Suppressor macrophage treated with lipopolysaccharide for 1 hour (primary cell): Measurements from ENCODE around the gene MED12L.
A peak's percentile ranks its signal among the peaks of the same experiment; 100 is the strongest.
"Not testable (repeated sequence)": the region's sequence is repeated elsewhere in the genome, so short reads cannot be mapped to it uniquely, and the experiment has no call there.

ENCODE experiments used
- DNase-seq, 3 donors: peaks; one replicate each; pipeline ENCODE4 v3.0.0-alpha.2; 2020 to 2022

Gene MED12L

DNA sequence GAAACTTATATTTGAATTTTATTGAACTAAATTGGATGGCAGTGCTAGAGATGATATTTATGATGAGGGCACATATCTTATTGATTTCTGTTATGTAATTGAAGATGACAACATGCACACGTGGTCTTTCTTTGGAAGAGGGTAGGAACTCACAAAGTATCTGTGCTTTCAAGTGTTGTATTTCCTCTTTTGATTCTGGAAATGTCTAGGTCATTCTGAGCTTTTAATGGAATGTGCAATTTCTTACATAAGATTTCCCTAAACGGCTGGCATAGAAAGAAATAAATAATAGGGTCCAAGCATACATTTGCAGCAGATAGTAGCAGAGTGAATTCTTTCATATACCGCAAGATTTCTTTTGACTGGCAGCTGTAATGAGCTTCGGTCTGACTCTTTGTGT lies 127.7 kb downstream of the MED12L start:
- DNase-seq: peak in 1 of 3 donors; percentile 32

DNA sequence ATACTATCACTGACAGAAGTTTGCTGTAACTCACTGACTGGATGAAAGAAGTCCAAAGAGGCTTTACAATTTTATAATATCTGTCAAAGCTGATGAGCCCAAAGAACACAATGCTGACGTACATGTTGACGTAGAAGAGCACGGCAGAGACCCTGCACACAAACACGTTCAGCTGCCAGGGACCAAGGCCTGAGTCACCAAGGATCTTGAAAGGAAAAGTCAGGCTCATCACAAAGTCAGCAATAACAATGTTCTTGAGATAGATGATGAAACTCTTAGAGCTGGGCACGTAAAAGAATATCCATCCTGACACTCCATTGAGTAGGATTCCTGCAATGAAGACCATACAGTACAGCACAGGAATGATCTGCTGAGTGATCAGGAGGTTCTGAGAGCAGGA lies 128.4 kb downstream of the MED12L start:
- no peak for DNase-seq

DNA sequence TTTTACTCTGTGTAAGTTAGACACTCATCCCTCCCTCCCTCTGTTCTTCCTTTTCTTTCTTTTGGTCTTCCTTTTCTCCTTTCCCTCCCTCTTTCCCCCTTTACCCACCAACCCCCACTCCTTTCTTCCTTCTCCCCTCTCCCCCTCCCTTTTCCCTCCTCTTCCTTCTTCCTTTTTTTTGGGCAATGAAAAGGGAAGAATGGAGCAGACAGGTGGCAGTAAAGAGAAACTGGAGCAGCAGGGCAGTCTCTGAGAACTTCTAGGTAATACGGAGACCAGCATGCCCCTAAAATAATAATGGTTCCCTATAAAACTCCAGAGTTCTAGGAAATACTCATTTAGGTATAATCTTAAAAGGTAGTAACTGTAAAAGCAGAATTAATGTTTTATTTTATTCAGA lies 129.0 kb downstream of the MED12L start:
- DNase-seq: no peak

DNA sequence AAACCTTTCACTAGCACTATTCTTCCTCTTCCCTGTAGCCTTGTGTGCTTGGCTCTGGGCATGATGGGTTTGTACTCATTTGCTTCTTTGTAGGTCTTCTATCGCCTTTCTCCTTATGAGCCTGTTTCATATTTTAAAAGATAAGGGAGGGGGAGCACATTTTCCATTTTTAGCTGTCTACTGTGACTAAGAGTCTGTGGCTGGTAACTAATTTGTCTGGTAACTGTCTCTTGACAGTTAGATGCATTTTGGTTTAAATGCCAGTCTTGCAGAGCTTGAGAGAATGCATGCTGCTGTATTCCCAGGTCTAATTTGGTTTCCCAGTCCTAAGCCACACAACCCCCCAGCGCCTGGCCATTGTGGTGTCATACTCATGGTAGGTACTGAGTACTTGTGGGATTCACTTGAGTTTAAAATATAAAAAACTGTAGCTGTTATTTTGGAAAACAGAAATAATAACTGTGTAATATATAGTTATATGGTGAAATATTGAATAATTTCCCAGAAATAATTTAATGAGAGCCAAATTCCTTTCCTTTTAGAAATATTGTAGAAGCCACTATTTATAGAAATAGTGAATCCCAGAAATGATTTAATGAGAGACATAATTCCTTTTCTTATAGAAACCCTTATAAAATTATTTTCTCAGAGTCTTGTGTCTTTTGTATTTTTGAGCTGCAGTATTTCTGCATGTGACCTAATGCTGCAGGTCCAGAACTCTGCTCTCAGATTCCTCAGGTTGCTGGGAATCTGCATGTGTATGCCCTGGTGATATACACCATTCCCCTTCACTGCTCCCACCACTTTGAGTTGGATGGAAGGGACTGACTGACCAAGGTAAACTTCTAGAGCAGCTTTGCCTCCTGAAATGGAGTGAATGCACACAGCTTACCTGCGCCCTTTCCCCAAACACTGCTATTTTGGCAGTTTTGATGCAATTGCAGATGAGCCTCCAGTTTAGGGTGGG lies 131.5 kb downstream of the MED12L start:
- no peak for DNase-seq

DNA sequence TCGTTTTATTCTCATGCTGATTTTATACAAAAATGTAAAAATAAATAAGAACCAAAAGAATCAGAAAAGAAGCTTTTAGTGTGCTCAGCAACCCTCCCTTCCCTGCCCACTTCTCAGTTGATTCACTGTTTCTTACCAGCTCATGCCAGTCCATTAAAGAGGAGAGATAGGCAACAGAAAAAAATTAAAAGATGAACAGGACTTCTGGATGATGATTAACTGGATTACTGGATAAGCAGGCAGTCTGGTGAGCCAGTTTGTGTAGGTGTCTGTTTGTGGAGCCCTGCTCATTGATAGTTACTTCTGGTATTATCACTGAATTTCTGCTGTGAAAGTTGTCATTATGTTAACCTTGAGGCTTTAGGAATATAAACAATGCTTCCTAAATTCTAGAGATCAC lies 132.7 kb downstream of the MED12L start:
- no peak for DNase-seq

DNA sequence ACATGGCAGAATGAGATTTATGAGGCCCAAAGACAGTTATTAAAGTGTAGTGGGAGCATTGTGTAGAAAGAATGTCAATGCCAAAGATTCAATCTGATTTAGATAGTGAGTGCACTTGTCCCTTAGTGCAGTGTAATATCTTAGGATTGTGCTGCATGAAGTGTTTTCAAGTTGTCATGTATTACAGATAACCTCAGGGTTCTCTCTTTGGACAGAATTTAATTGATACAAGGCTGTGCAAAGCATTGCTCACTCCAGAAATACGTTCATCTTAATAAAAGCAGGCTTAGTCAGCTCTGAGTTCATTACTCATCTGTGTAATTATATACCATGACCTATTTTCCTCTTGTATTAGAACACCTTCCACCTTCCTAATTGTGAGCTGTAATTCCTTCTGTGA lies 133.6 kb downstream of the MED12L start:
- DNase-seq: no peak

DNA sequence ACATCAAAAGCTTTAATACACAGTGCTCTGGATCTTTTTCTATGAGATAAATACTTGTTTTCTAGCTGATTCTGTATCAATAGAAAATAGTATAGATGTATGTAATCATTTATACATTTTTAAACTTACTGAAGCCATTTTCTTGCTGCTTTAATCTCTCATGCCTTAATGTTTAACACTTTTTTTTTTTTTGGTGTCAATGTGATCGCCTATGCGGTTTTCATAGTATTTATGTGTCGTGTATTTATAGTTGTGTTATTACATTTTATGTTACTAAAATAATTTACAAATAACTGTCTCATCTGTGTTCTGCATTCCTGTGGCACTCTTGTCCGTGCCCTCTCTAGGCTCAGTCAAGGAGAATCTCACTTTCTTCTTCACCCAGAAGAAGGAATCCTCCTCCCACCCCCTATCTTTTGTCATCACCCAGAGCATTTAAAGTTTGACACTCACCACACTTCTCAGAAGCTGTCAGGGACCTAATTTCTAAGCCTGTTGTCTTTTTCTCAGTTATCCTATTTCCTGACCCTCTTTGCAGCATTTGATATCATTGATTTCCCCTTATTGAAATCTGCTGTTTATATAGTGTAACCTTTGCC lies 138.9 kb downstream of the MED12L start:
- DNase-seq: no peak

DNA sequence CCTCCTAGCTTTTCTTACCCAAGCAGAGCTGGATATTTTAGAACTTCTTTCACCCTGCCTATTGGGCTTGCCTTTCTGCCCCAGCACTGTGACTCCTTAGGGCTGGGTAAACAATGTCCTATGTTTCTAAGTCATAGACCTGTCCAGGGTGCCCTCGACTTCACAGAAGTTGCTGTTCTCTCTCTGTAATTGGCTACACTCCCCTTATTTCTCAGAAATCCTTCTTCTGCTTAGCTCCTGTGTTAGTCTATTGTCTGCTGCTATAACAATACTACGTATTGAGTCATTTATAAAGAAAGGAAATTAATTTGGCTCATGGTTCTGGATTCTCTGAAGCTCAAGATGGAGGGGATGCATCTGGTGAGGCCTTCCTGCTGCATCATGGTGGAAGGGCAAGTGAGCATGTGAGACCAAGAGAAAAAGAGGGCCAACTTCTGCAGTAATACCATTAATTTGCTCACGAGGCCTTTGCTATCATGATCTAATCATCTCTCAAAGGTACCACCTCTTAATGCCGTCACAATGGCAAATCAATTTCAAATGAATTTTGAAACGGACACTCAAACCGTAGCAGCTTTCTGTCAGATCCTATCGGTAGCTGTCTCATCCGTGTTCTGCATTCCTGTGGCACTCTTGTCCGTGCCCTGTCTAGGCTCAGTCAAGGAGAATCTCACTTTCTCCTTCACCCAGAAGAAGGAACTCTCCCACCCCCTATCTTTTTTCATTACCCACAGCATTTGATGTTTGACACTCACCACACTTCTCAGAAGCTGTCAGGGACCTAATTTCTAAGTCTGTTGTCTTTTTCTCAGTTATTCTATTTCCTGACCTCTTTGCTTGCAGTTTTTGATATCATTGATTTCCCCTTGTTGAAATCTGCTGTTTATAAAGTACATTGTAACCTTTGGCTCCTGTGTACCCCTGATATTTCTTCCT lies 139.8 kb downstream of the MED12L start:
- DNase-seq: no peak

DNA sequence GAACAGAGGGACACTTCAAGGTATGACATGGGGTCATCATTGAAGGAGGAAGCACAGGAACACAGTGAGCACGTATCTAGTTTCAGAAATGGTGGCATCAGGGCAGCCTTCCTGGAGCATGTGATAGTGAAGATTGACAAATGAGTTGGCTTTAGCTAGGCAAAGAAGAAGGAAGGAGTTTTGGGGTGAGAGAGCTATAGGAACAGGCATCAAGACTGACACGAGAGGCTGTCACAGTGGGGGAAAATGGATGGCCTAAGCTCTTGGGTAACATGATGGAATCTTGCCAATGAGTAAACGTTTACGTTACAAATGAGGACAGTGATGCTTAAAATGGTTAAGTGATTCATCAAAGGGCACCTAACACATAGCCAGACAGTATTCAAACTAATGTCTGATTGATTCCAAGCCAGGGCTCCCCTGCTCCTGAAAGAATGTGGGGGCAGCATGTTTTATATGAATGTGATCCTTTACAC lies 140.7 kb downstream of the MED12L start:
- DNase-seq: peak; percentile 55 to 83 (median 72)

DNA sequence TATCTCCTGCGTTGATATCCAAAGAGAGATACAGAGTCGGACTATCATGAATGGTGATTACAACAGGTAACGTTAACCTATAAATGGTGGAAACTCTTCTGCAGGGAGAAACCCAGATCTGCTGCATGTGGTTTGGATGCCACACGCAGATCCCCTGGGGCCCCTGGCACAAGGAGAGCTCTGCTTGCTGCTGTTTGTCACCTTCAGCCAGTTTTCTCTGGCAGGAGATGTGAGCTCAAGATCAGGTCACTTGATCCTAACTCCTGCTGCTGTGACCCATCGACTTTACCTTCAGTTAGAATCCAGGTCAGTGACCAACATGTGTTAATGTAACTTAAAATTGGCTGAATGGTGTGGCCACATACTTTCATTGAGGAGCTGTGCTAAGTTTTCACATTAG lies 141.4 kb downstream of the MED12L start:
- no peak for DNase-seq

DNA sequence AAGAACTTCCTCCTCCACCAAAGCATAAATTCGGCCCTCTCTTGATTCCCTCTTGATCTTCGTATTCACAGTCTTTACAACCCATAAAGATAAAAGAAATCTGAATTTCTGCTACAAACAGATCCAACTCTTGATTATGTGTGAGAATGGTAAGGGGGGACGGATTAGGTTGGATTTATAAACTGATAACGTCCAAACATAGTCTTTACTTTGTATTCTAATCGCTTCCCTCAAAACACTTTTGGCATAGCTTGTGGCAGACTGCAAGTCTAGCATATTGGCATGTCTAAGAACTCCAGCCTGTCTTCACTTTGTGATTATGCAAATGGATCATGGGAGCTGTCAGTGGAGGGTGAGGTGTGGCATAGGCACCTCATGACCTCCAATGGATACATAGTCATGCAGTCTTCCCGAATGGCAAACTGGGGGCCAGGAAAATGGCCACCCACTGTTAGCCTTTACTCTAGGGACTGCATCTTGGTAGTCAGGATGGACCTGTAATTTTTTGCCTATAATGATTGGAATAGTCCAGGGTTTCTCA lies 141.9 kb downstream of the MED12L start:
- DNase-seq: no peak

DNA sequence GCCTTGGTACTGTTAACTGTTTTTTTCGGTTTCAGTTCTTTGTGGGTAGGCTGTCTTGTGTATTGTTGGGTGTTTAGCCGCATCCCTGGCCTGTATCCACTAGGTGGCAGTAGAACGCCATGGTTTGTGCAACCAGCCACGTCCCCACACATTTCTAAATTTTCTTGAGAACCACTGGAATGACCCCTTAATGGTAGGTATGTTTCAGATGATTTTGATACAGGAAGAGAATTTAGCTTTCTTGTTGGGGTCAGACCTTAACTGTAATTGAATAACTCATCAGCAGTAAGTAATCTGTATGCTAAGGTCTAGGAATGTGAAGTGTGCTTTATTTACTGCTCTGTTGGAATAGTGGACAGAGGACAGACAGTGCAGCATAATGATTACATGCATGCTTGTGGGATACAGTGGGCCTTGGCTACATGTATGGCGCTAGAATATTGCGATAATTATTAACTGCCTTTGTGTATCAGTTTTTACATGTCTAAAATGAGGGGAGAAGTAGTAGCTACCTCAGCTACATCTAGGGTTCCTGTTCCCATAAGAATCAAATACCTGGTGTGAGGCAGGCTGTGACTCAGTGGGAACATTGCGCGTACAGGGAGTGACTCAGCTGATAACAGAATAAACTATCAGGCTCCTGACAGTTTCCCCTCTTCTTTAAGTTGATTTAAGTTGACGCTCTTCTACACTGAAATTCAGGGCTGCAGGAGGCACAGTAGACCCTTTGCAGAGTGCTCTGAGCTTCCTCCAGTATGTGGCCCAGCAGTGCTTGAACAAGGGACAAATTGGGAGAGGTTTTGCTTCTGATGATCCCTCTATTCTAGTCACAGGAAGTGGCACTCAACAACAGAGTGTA lies 142.6 kb downstream of the MED12L start:
- DNase-seq: peak; percentile 86 to 91 (median 88)

DNA sequence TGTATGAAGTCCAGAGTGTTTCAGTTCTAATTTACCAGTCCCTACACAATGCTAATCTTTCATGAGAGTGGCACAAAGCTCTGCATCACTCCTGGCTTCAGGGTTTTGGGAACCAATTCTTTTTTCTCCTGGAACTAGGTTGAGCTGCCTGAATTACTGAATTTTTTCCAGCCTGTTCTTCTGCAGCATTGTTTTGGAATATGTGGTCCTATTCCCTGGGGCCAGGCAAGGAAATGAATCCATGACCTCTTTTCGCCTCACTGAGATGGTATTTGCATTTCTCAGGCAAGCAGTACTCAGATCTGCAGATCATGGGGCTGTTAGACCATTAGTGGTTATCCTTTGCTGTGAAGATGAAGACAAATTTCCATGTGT lies 143.2 kb downstream of the MED12L start:
- DNase-seq: no peak

DNA sequence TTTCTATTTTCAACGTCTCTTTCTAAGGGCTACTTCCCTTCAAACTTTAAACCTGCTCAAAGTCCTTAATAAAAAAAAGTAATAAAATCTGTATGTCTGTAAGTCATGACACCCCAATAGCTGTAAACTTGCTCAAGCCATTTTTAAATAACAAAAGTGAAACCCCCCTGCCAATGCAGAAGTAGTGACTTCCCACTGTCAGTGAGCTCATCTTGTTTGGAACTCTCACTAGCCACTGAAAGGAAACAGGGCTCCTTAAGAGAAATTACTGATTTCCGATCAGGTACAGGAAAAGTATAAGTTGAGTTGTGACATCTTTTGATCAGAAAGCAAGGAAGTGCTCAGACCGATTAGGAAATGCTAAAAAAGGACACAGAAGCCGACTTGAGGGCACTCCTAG lies 145.2 kb downstream of the MED12L start:
- DNase-seq: peak; percentile 77 to 88 (median 86)

DNA sequence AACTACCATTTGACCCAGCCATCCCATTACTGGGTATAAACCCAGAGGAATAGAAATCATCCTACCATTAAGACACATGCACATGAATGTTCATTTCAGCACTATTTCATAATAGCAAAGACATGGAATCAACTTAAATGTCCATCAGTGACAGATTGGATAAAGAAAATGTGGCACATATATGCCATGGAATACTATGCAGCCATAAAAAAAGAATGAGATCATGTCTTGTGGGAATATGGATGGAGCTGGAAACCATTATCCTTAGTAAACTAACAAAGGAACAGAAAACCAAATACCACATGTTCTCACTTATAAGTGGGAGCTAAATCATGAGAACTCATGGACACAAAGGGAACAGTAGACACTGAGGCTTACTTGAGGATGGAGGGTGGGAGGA lies 146.9 kb downstream of the MED12L start:
- DNase-seq: not testable (repeated sequence)

DNA sequence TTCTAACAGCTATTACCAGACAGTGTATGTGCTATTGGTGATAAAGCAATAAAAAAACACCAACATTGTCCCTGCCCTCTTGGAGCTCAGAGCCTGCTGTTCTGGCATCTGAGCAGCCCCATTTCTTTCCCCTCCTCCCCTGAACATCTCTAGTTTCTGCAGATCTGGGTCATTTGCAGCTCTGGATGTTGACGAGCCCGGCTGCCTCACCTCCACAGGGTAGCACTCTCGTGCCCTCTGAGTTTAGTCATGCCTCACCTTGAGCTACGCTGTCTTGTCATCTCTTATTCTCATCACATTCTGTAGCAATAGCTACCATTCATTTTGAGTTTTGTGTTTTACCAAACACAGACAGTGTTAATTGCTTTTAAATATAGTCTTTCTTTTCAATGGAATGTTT lies 147.5 kb downstream of the MED12L start:
- DNase-seq: no peak

DNA sequence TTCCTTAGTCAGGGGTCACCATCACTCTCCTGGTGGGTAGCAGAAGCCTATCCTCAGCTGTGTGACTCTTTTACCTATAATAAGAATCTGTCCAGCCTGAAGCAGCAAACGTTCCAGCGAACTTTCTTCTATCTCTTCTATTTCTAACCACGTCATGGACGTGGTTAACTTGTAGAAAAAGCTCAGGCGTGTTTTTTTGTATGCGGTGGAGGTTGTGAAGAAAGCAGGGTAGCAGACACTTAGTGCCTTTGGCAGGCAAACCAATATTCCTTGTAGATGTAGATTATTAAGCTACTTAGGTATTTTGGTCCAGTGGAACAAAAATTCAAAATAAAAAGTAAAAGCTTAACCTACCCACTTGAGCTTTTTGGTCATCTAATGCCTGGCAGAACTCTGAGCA lies 149.4 kb downstream of the MED12L start:
- DNase-seq: no peak

DNA sequence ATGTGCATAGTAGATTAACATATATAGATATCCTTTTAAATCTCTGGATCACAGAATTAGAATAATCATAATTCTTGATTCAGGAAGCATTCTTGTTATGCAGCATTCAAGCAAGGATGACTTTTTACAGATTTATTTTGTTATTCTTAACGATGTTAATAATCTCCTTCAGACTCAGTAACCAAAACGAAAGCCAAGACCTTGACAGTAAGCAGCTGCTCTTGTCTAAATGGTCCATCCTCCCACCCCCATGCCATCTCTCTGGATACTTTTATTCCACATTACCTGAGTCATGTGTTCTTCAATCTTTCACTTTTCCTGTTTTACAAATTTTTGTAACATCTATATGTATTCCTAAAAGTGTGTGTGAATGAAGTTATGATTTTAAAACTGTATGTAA lies 150.9 kb downstream of the MED12L start:
- DNase-seq: no peak

DNA sequence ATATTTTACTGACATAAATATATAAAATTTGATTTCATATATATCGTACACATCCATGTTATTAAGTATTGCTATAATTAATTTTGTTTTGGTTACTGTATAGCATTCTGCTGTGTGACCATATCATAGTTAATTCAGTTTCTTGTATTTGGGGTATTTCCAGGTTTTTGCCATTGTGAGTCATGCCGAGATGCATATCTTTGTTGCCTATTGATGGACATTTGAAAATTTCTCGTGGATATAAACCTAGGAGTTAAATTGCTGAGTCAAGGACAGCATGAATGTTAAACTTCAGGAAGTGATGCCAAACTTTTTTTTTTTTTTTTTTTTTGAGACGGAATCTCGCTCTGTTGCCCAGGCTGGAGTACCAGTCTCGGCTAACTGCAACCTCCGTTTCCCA lies 151.3 kb downstream of the MED12L start:
- peak; percentile 32 to 66 (median 57) for DNase-seq

DNA sequence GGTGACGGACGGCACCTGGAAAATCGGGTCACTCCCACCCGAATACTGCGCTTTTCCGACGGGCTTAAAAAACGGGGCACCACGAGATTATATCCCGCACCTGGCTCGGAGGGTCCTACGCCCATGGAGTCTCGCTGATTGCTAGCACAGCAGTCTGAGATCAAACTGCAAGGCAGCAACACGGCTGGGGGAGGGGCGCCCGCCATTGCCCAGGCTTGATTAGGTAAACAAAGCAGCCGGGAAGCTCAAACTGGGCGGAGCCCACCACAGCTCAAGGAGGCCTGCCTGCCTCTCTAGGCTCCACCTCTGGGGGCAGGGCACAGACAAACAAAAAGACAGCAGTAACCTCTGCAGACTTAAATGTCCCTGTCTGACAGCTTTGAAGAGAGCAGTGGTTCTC lies 156.5 kb downstream of the MED12L start:
- DNase-seq: not testable (repeated sequence)

DNA sequence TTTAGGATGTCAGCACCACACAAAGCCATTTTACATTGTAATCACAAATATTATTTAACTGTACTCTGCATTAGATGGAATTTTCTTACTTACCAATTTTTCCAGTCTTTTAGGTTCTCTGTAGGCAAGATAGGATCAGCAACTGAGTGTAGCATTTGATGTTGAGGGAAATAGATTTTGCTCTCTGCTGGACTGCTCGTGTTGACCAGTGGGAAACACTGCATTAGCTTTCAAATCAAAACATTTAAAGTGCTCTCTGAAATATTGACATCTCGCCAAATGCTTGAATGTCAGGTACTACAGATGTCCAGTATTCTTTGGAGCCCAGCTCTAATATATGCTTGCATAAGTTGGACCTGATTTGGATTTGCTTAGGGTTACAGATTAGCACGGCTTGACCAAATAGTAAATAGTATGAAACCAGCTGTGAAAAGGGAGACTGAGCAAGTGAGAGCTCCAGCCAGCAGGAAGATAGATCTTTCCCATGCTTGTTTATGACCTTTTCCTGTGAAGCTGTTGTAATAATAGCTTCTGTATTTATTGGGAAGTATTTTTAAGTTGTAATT lies 163.4 kb downstream of the MED12L start:
- no peak for DNase-seq
